Activated naive CD4-positive, alpha-beta T cell treated with anti-CD3 and anti-CD28 coated beads, Interleukin-2, amount 50 U/mL, for 72 hours (primary cell): ENCODE results near the gene NAT14. TPM values are rescaled to one million over a fixed set of nuclear protein-coding genes. Genes with fewer than 3 reads are reported as not detected.
A peak's percentile ranks its signal among the peaks of the same experiment; 100 is the strongest.

Experiments
- ATAC-seq, 2 donors: fragments of 150-1000 bp; cut with Tn5 transposase; 2 replicates each; pipeline ENCODE4 v1.10.0; 2021; ENCODE audit warnings: mild to moderate bottlenecking in 2 of 2, moderate library complexity in 2 of 2
- DNase-seq, 2 donors: peaks; one replicate each; pipeline ENCODE4 v3.0.0; 2021 to 2022; ENCODE audit warnings: low spot score in 2 of 2
- H3K27ac Mint-ChIP-seq, 2 donors: one replicate each; pipeline ENCODE4 v1.8.0; 2022; ENCODE audit warnings: mild to moderate bottlenecking in 2 of 2, mixed read lengths in 2 of 2
- H3K36me3 Mint-ChIP-seq, 2 donors: one replicate each; pipeline ENCODE4 v1.8.0; 2022; ENCODE audit warnings: mixed read lengths in 2 of 2
- H3K9me3 Mint-ChIP-seq, 2 donors: one replicate each; pipeline ENCODE4 v1.8.0; 2022; ENCODE audit warnings: mixed read lengths in 2 of 2
- total RNA-seq, 2 donors: library from RNA; stranded (reverse); gene quantifications; one replicate each; pipeline ENCODE4 v1.2.3, GENCODE V29; 2022

NAT14 gene
- total RNA-seq, 2 donors from 2014 or later, result 5.1 to 18.2 TPM

DNA sequence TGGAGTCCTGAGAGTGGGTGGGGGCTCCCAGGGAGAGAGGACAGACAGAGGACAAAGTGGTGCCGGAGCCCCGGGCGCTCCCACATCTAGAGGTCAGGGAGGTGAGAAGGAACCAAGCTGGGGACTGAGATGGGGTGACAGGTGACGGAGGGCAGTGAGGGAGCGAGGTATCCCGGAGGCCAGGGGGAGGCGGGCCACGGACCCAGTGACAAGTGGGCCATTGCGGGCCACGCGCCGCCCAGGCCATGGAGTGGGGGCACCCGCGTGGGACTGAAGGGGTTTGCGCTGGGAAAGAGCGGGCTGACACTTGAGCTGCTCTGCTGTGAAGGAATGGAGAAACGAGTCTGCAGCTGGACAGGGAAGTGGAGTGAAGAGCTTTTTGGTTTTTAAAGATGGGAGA, 5.9 kb upstream of the NAT14 start:
- no peak for DNase-seq
- Mint-ChIP-seq H3K27ac (peak overlapping the region in 1 of 2 donors; percentile 3), H3K36me3 (no peaks in the 10 kb centered on the region), H3K9me3 (no peaks in the 10 kb centered on the region)
- ATAC-seq, result no peak

DNA sequence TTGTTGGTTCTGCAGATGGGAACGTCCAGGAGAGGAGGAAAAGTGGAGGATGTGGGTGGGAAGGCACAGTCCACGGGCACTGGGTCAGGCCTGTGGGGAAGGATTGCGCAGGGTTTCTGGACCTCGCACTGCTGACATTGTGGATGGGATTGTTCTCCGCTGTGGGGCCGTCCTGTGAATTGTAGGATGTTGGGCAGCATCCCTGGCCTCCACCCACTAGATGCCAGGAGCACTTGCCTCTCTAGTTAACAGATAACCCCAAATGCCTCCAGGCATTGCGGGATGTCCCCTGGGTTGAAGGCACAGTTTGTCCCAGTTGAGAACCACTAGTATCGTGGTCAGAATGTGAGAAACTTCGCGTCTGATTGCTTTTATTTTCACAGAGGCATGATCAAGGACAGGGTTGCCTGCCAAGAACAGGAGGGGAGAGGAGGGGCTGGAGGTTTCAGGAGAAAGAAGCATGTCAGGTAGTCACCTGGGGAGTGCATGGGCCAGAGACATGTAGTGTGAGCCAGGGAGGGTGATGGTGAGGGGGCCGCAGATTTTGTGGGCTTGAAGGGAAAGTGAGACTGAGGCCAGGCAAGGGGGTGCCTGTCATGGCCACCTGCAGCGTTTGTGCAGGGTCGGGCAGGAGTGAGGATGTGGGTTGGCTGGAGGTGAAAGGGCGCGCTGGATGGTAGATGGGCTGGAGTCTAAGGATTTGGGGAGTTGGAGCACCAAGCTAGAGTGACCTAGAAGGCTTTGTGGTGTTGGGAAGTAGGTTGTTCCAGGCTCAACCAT, 5.3 kb upstream of the NAT14 start:
- Mint-ChIP-seq H3K36me3 (no peaks in the 10 kb centered on the region), H3K27ac (peak overlapping the region; percentile 3 to 9), H3K9me3 (no peaks in the 10 kb centered on the region)
- ATAC-seq (no peak), DNase-seq (no peak)

- no peak for ATAC-seq
- H3K36me3 Mint-ChIP-seq, result no peaks in the 10 kb centered on the region
- DNase-seq, result no peak
- no peak overlapping the region for H3K27ac Mint-ChIP-seq
- no peaks in the 10 kb centered on the region for H3K9me3 Mint-ChIP-seq
Measured at GRCh38 chr19:55481148-55481793, 3.7 kb upstream of the NAT14 start.

- DNase-seq (no peak), ATAC-seq (no peak)
- no peaks in the 10 kb centered on the region for H3K36me3 Mint-ChIP-seq
- H3K27ac Mint-ChIP-seq, result no peak overlapping the region
- H3K9me3 Mint-ChIP-seq, result no peaks in the 10 kb centered on the region
Measured at GRCh38 chr19:55481794-55482155, 3.2 kb upstream of the NAT14 start.

GRCh38 chr19:55482156-55482961, 2.6 kb upstream of the NAT14 start:
- Mint-ChIP-seq H3K36me3 (no peaks in the 10 kb centered on the region), H3K9me3 (no peaks in the 10 kb centered on the region), H3K27ac (no peak overlapping the region)
- ATAC-seq (no peak), DNase-seq (no peak)

DNA sequence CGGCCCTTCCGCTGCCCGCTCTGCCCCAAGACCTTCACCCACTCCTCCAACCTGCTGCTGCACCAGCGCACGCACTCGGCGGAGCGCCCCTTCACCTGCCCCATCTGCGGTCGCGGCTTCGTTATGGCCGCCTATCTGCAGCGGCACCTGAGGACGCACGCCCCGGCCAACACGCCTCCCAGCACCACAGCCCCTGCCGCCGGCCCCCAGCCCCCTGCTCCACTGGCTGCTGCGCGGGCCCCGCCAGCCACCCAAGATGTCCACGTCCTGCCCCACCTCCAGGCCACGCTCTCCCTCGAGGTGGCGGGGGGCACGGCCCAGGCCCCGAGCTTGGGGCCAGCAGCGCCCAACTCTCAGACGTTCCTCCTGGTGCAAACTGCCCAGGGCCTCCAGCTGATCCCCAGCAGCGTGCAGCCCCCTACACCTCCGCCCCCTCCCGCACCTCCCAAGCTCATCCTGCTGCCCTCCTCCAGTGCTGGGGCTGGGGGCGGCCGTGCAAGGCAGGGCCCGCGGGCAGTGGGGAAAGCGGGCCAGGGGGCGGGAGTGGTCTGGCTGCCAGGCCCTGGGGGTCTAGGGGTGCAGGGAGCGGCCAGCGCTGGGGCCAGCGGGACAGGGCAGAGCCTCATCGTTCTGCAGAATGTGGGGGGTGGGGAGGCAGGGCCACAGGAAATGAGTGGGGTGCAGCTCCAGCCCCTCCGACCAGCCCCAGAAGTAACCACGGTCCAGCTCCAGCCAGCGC, 1.9 kb upstream of the NAT14 start:
- Mint-ChIP-seq H3K27ac (no peak overlapping the region), H3K36me3 (no peaks in the 10 kb centered on the region), H3K9me3 (no peaks in the 10 kb centered on the region)
- no peak for DNase-seq
- no peak for ATAC-seq

DNA sequence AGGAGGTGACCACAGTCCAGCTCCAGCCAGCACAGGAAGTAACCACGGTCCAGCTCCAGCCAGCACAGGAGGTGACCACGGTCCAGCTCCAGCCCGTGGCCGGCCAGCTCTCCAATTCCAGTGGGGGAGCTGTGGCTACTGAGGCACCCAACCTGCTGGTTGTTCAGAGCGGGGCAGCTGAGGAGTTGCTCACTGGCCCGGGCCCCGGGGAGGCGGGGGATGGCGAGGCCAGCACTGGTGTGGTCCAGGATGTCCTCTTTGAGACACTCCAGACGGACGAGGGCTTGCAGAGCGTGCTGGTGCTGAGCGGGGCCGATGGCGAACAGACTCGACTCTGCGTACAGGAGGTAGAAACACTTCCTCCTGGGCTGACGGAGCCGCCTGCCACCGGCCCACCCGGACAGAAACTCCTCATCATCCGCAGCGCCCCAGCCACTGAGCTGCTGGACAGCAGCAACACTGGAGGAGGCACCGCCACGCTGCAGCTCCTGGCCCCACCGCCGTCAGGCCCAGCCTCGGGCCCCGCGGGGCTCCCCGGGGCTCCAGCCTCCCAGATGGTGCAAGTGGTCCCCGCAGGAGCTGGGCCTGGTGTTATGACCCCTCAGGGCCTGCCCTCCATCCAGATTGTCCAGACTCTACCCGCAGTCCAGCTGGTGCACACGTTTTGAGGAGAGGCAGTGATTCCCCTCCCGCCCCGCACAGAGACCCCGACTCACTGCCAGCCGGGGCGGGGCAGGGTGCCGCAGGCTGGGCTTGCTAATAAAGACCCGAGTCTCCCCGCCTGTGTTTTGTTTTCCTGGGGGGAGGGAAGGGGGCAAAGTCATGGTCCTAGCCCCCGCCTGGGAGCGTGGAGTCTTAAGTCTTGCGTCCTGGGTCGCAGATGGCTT, 1.0 kb upstream of the NAT14 start:
- no peak for DNase-seq
- H3K36me3 Mint-ChIP-seq, result no peaks in the 10 kb centered on the region
- no peaks in the 10 kb centered on the region for H3K9me3 Mint-ChIP-seq
- no peak for ATAC-seq
- H3K27ac Mint-ChIP-seq, result no peak overlapping the region

DNA sequence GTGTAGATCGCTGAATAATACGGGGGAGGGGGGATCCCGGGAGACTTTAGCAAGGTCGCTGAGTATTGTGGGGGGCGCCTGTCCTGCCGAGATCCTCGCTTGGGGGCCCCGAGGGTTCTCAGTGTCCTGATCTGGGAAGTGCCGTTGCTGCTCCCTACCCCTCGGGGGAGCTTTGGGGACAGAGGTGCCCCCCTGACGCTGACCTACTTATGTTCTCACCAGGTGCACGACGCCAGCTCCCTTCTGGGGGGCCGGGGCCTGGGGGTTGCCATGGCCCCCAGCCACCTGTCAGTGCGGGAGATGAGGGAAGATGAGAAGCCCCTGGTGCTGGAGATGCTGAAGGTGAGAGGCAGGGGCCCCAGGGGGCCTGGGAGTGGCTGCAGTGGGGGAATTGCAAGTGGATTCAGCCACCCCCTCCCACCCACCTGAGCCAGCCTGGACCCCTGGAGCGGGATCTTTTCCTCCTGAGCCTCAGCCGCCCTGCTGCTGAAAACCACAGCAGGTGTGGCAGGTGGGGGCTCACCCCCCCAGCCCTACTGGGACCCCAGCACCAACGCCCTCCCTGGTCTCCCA, 537 bp downstream of the NAT14 start:
- ATAC-seq (no peak), DNase-seq (no peak)
- Mint-ChIP-seq H3K27ac (peak overlapping the region; percentile 73 to 90), H3K36me3 (no peaks in the 10 kb centered on the region), H3K9me3 (no peaks in the 10 kb centered on the region)

- no peaks in the 10 kb centered on the region for H3K36me3 Mint-ChIP-seq
- peak overlapping the region; percentile 73 to 90 for H3K27ac Mint-ChIP-seq
- no peaks in the 10 kb centered on the region for H3K9me3 Mint-ChIP-seq
- DNase-seq (no peak), ATAC-seq (no peak)
Measured at GRCh38 chr19:55486043-55486970, 1.3 kb downstream of the NAT14 start.

GRCh38 chr19:55486971-55487923, 2.3 kb downstream of the NAT14 start:
- Mint-ChIP-seq H3K9me3 (no peaks in the 10 kb centered on the region), H3K27ac (peak overlapping the region in 1 of 2 donors; percentile 90), H3K36me3 (no peaks in the 10 kb centered on the region)
- DNase-seq, result peak in 1 of 2 donors; percentile 46
- peak; percentile 19 to 31 for ATAC-seq

DNA sequence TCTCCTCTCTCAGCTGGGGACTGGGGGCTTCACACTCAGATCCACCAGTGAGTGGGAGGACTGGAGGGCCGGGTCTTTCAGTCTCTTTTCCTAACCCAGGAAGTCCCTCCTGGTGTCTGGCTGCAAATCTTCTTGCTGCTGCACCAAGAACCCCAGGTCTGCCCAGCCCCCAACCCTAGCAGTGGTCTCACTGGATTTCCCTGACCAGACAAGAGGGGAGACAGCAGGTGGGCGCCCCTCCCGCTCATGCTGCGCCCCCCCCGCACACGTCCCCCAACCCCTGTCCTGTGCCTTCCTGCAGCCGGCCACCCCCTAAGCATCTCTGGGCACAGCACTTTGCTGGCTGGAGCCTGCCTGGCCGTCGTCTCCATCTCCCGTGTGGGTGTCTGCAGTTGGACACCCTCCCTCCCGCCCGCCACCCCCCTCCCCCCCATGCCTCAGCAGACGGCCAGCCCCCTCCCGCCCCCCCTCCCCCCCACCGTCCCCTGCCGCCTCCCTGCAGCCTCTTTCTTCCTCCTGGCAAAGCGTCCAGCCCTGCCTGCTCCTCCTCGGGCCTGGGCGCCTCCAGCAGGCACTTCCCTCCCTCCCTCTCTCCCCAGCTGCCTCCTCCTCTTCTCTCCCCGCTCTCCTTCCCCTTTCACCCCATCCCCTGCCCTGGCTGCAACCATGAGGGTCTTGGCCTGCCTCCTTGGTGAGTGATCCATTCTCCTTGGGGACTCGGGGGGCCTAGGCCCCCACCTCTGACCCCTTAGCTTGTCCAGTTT, 3.1 kb downstream of the NAT14 start, which contains the start of gene SSC5D:
TSS of gene SSC5D (plus strand) at position 513 of the 764 bp plus-strand sequence. CDS start at position 667, 154 bp downstream.
- DNase-seq, result no peak
- no peak for ATAC-seq
- Mint-ChIP-seq H3K36me3 (no peaks in the 10 kb centered on the region), H3K27ac (peak within 1 kb of the TSS in 1 of 2 donors; percentile 90), H3K9me3 (no peaks in the 10 kb centered on the region)

DNA sequence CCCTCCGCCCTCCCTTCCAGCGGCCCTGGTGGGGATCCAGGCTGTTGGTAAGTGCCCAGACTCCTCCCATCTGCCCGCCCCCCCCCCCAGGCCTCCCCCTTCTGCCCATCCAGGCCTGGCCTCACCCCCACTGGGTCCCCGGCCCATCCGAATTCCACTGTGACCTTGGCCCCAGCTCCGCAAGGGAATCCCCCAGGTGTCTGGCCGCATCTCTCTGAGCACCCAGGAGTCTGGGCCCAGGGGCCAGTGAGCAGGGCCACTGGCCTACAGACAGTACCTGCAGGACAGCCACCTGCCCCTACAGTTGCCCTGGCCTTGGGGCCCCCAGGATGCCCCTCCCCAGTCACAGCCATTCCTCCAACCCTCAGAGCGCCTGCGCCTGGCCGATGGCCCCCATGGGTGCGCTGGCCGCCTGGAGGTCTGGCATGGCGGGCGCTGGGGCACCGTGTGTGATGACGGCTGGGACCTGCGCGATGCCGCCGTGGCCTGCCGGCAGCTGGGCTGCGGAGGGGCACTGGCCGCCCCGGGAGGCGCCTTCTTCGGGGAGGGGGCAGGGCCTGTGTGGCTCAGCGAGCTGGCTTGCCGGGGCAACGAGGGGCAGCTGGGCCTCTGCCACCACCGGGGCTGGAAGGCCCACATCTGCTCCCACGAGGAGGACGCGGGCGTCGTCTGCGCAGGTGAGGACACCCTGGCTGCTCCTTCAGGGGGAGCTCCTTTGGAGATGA, 4.2 kb downstream of the NAT14 start:
- no peak for DNase-seq
- no peaks in the 10 kb centered on the region for H3K36me3 Mint-ChIP-seq
- no peak for ATAC-seq
- H3K9me3 Mint-ChIP-seq, result no peaks in the 10 kb centered on the region
- H3K27ac Mint-ChIP-seq, result no peak overlapping the region
